ENCODE measurements around the gene INSIG1. TPM values are rescaled to one million over a fixed set of nuclear protein-coding genes. Genes with fewer than 3 reads are reported as not detected.
A peak's percentile ranks its signal among the peaks of the same experiment; 100 is the strongest.

Gene INSIG1
- total and polyA plus RNA-seq, 4 donors: 14.1 to 48.3 (median 26.1) TPM

GRCh38 chr7:155256081-155256760, 41.5 kb upstream of the INSIG1 start:
- no peaks in the 10 kb centered on the region for H3K4me1 ChIP-seq (ENCODE audit: control insufficient read depth in 1 of 2, insufficient read depth in 2 of 2, low read length in 2 of 2)
- H3K36me3 ChIP-seq (ENCODE audit: control insufficient read depth in 1 of 2, insufficient read depth in 2 of 2, low read length in 1 of 2): no peaks in the 10 kb centered on the region
- no peaks in the 10 kb centered on the region for H3K9me3 ChIP-seq (ENCODE audit: control insufficient read depth, low read length)
- H3K27ac ChIP-seq (ENCODE audit: low read depth in 1 of 2, low read length in 2 of 2): no peak overlapping the region
- intact Hi-C loops (cut with DNase I): loop anchor here (2.0 to 5.0 kb wide), 2 partner anchors 41 kb away; partner anchors contain the start of gene INSIG1 (in 2 of the 2)
- 89 to 91% methylated on average over 18 of the region's 18 CpGs for WGBS, 2 donors
- DNase-seq (no peak), ATAC-seq (ENCODE audit: low FRiP score) (no peak)
- H3K4me3 ChIP-seq (ENCODE audit: low read length in 2 of 2): no peak overlapping the region
- H3K27me3 ChIP-seq (ENCODE audit: control insufficient read depth in 1 of 2, insufficient read depth in 2 of 2, low read length in 1 of 2): no peaks in the 10 kb centered on the region

GRCh38 chr7:155256761-155257481, 40.8 kb upstream of the INSIG1 start:
- intact Hi-C loops (cut with DNase I): loop anchor here (2.0 to 5.0 kb wide), 2 partner anchors 40 kb away; partner anchors contain the start of gene INSIG1 (in 2 of the 2)
- Histone ChIP-seq H3K27ac (ENCODE audit: low read depth in 1 of 2, low read length in 2 of 2) (peak overlapping the region in 1 of 2 donors; percentile 0), H3K4me1 (ENCODE audit: control insufficient read depth in 1 of 2, insufficient read depth in 2 of 2, low read length in 2 of 2) (no peaks in the 10 kb centered on the region), H3K36me3 (ENCODE audit: control insufficient read depth in 1 of 2, insufficient read depth in 2 of 2, low read length in 1 of 2) (no peaks in the 10 kb centered on the region), H3K4me3 (ENCODE audit: low read length in 2 of 2) (no peak overlapping the region), H3K9me3 (ENCODE audit: control insufficient read depth, low read length) (no peaks in the 10 kb centered on the region), H3K27me3 (ENCODE audit: control insufficient read depth in 1 of 2, insufficient read depth in 2 of 2, low read length in 1 of 2) (no peaks in the 10 kb centered on the region)
- ATAC-seq (ENCODE audit: low FRiP score) (no peak), DNase-seq (no peak)
- 64 to 65% methylated on average over 8 of the region's 8 CpGs for WGBS, 2 donors

GRCh38 chr7:155257482-155258225, 40.0 kb upstream of the INSIG1 start:
- Histone ChIP-seq H3K36me3 (ENCODE audit: control insufficient read depth in 1 of 2, insufficient read depth in 2 of 2, low read length in 1 of 2) (no peaks in the 10 kb centered on the region), H3K4me1 (ENCODE audit: control insufficient read depth in 1 of 2, insufficient read depth in 2 of 2, low read length in 2 of 2) (no peaks in the 10 kb centered on the region), H3K9me3 (ENCODE audit: control insufficient read depth, low read length) (no peaks in the 10 kb centered on the region), H3K27me3 (ENCODE audit: control insufficient read depth in 1 of 2, insufficient read depth in 2 of 2, low read length in 1 of 2) (no peaks in the 10 kb centered on the region), H3K4me3 (ENCODE audit: low read length in 2 of 2) (no peak overlapping the region), H3K27ac (ENCODE audit: low read depth in 1 of 2, low read length in 2 of 2) (peak overlapping the region in 1 of 2 donors; percentile 0)
- peak; percentile 85 to 92 for DNase-seq
- ATAC-seq (ENCODE audit: low FRiP score): peak; percentile 89
- intact Hi-C loops (cut with DNase I): loop anchor here (2.0 to 5.0 kb wide), 2 partner anchors 39 to 40 kb away; partner anchors contain the start of gene INSIG1 (in 2 of the 2)
- WGBS, 2 donors: 28 to 32% methylated on average over 28 to 30 of the region's 30 CpGs

- ATAC-seq (ENCODE audit: low FRiP score): peak; percentile 75
- intact Hi-C loops (cut with DNase I): loop anchor here in 1 of 2 donors (5.0 kb wide), 1 partner anchor 39 kb away; the partner anchor contains the start of gene INSIG1
- no peaks in the 10 kb centered on the region for H3K4me1 ChIP-seq (ENCODE audit: control insufficient read depth in 1 of 2, insufficient read depth in 2 of 2, low read length in 2 of 2)
- no peaks in the 10 kb centered on the region for H3K27me3 ChIP-seq (ENCODE audit: control insufficient read depth in 1 of 2, insufficient read depth in 2 of 2, low read length in 1 of 2)
- 29 to 41% methylated on average over 3 of the region's 3 CpGs for WGBS, 2 donors
- H3K9me3 ChIP-seq (ENCODE audit: control insufficient read depth, low read length): no peaks in the 10 kb centered on the region
- H3K36me3 ChIP-seq (ENCODE audit: control insufficient read depth in 1 of 2, insufficient read depth in 2 of 2, low read length in 1 of 2): no peaks in the 10 kb centered on the region
- H3K27ac ChIP-seq (ENCODE audit: low read depth in 1 of 2, low read length in 2 of 2): peak overlapping the region in 1 of 2 donors; percentile 0
- H3K4me3 ChIP-seq (ENCODE audit: low read length in 2 of 2): no peak overlapping the region
- DNase-seq: peak in 1 of 2 donors; percentile 72
Measured at GRCh38 chr7:155258226-155258560, 39.5 kb upstream of the INSIG1 start.

GRCh38 chr7:155259866-155260497, 37.7 kb upstream of the INSIG1 start:
- no peak overlapping the region for H3K4me3 ChIP-seq (ENCODE audit: low read length in 2 of 2)
- H3K4me1 ChIP-seq (ENCODE audit: control insufficient read depth in 1 of 2, insufficient read depth in 2 of 2, low read length in 2 of 2): no peaks in the 10 kb centered on the region
- DNase-seq (no peak), ATAC-seq (ENCODE audit: low FRiP score) (no peak)
- no peaks in the 10 kb centered on the region for H3K27me3 ChIP-seq (ENCODE audit: control insufficient read depth in 1 of 2, insufficient read depth in 2 of 2, low read length in 1 of 2)
- no peaks in the 10 kb centered on the region for H3K36me3 ChIP-seq (ENCODE audit: control insufficient read depth in 1 of 2, insufficient read depth in 2 of 2, low read length in 1 of 2)
- no peaks in the 10 kb centered on the region for H3K9me3 ChIP-seq (ENCODE audit: control insufficient read depth, low read length)
- intact Hi-C loops (cut with DNase I): loop anchor here in 1 of 2 donors (5.0 kb wide), 1 partner anchor 37 kb away; the partner anchor contains the start of gene INSIG1
- 91% methylated on average over 13 of the region's 13 CpGs for WGBS, 2 donors
- H3K27ac ChIP-seq (ENCODE audit: low read depth in 1 of 2, low read length in 2 of 2): no peak overlapping the region

- no peaks in the 10 kb centered on the region for H3K27me3 ChIP-seq (ENCODE audit: control insufficient read depth in 1 of 2, insufficient read depth in 2 of 2, low read length in 1 of 2)
- ATAC-seq (ENCODE audit: low FRiP score): no peak
- WGBS, 2 donors: 88% methylated on average over 13 of the region's 13 CpGs
- no peak for DNase-seq
- no peaks in the 10 kb centered on the region for H3K4me1 ChIP-seq (ENCODE audit: control insufficient read depth in 1 of 2, insufficient read depth in 2 of 2, low read length in 2 of 2)
- intact Hi-C loops (cut with DNase I): no loop called here
- no peak overlapping the region for H3K4me3 ChIP-seq (ENCODE audit: low read length in 2 of 2)
- no peaks in the 10 kb centered on the region for H3K36me3 ChIP-seq (ENCODE audit: control insufficient read depth in 1 of 2, insufficient read depth in 2 of 2, low read length in 1 of 2)
- no peaks in the 10 kb centered on the region for H3K9me3 ChIP-seq (ENCODE audit: control insufficient read depth, low read length)
- no peak overlapping the region for H3K27ac ChIP-seq (ENCODE audit: low read depth in 1 of 2, low read length in 2 of 2)
Measured at GRCh38 chr7:155260498-155260872, 37.2 kb upstream of the INSIG1 start.

GRCh38 chr7:155261031-155261985, 36.4 kb upstream of the INSIG1 start:
- WGBS, 2 donors: 86 to 88% methylated on average over 21 of the region's 21 CpGs
- Histone ChIP-seq H3K4me3 (ENCODE audit: low read length in 2 of 2) (no peak overlapping the region), H3K9me3 (ENCODE audit: control insufficient read depth, low read length) (no peaks in the 10 kb centered on the region), H3K27ac (ENCODE audit: low read depth in 1 of 2, low read length in 2 of 2) (no peak overlapping the region), H3K36me3 (ENCODE audit: control insufficient read depth in 1 of 2, insufficient read depth in 2 of 2, low read length in 1 of 2) (no peaks in the 10 kb centered on the region), H3K4me1 (ENCODE audit: control insufficient read depth in 1 of 2, insufficient read depth in 2 of 2, low read length in 2 of 2) (no peaks in the 10 kb centered on the region), H3K27me3 (ENCODE audit: control insufficient read depth in 1 of 2, insufficient read depth in 2 of 2, low read length in 1 of 2) (no peaks in the 10 kb centered on the region)
- DNase-seq (no peak), ATAC-seq (ENCODE audit: low FRiP score) (no peak)
- intact Hi-C loops (cut with DNase I): no loop called here
